ENCODE measurements around the gene ARHGAP23. TPM values are rescaled to one million over a fixed set of nuclear protein-coding genes. Genes with fewer than 3 reads are reported as not detected.

The ARHGAP23 gene
- total and polyA plus RNA-seq, 4 donors: 18.3 to 91.7 (median 39.2) TPM

DNA sequence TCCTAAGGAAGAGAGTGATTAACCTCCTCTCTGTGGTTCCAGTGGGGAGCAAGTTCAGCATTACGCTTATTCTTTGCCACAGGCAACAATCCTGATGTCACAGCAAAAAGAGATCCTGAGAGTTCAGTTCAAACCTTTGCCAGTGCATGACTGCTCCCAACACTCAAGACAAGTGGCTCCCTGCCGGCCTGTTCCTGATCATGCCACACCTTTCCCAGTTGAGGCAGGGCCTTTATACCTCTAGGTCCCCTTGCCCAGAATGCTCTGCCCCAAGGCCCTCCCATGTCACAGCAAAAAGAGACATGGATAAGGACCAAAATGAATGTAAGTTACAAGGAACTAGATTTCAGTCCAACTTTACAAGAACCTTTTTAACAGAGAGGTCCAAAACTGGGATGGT lies 31.0 kb upstream of the ARHGAP23 start:
- no peak for TF ChIP-seq CTCF (IDR thresholded peaks at IDR 0.05; ENCODE audit: control extremely low read depth, extremely low read depth)
- Histone ChIP-seq H3K9me3 (ENCODE audit: control insufficient read depth in 4 of 4, insufficient read depth in 3 of 4, low read length in 3 of 4) (no peaks in the 10 kb centered on the region), H3K9ac (ENCODE audit: insufficient read depth in 1 of 2, low read length in 2 of 2) (no peak overlapping the region), H3K4me1 (ENCODE audit: control insufficient read depth in 5 of 5, insufficient read depth in 5 of 5, low read length in 5 of 5) (peaks cover 0 to 1% (median 0%) of the 10 kb centered on the region in 5 donors), H3K36me3 (ENCODE audit: control insufficient read depth in 4 of 4, insufficient read depth in 4 of 4, low read length in 4 of 4) (peaks cover 27 to 51% (median 41%) of the 10 kb centered on the region in 4 donors), H3K4me3 (no peak overlapping the region), H3K27me3 (ENCODE audit: control insufficient read depth in 3 of 3, insufficient read depth in 3 of 3, low read length in 2 of 3) (no peaks in the 10 kb centered on the region), H3K27ac (ENCODE audit: low read depth in 1 of 2, low read length in 1 of 2) (no peak overlapping the region)
- ATAC-seq (ENCODE audit: insufficient read depth, low FRiP score): no peak
- DNase-seq: no peak
- 83 to 95% methylated on average over 2 of the region's 2 CpGs for WGBS, 2 donors

DNA sequence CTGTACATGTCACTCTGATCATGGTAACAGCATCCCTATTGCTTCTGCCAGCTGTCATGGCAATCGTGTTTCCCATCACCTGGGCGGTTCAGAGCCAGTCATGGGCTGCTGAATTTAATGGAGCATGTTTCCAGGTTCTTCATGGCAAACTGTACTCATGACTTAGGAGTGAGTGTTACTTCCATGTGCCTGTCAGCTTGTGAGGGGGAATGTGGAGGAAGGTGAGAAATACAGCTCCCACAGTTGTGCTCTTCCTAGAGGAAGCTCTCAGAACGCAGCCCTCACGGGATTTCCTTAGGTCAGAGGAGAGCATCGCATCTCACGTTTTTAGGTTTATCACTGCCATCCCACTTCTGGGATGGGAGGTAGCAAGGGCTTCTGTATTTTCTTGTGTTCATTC lies 28.0 kb upstream of the ARHGAP23 start:
- DNase-seq (no peak), ATAC-seq (ENCODE audit: insufficient read depth, low FRiP score) (no peak)
- H3K4me1 ChIP-seq (ENCODE audit: control insufficient read depth in 5 of 5, insufficient read depth in 5 of 5, low read length in 5 of 5): peaks cover 0 to 13% (median 3%) of the 10 kb centered on the region in 5 donors
- no peak overlapping the region for H3K4me3 ChIP-seq
- H3K27me3 ChIP-seq (ENCODE audit: control insufficient read depth in 3 of 3, insufficient read depth in 3 of 3, low read length in 2 of 3): no peaks in the 10 kb centered on the region
- H3K27ac ChIP-seq (ENCODE audit: low read depth in 1 of 2, low read length in 1 of 2): no peak overlapping the region
- no peak for TF ChIP-seq CTCF (IDR thresholded peaks at IDR 0.05; ENCODE audit: control extremely low read depth, extremely low read depth)
- WGBS, 2 donors: 86 to 88% methylated on average over 6 of the region's 6 CpGs
- no peak overlapping the region for H3K9ac ChIP-seq (ENCODE audit: insufficient read depth in 1 of 2, low read length in 2 of 2)
- peaks cover 26 to 41% (median 37%) of the 10 kb centered on the region in 4 donors for H3K36me3 ChIP-seq (ENCODE audit: control insufficient read depth in 4 of 4, insufficient read depth in 4 of 4, low read length in 4 of 4)
- no peaks in the 10 kb centered on the region for H3K9me3 ChIP-seq (ENCODE audit: control insufficient read depth in 4 of 4, insufficient read depth in 3 of 4, low read length in 3 of 4)

GRCh38 chr17:38401459-38401858 lies 26.8 kb upstream of the ARHGAP23 start:
- H3K4me1 ChIP-seq (ENCODE audit: control insufficient read depth in 5 of 5, insufficient read depth in 5 of 5, low read length in 5 of 5): peaks cover 0 to 13% (median 3%) of the 10 kb centered on the region in 5 donors
- no peaks in the 10 kb centered on the region for H3K9me3 ChIP-seq (ENCODE audit: control insufficient read depth in 4 of 4, insufficient read depth in 3 of 4, low read length in 3 of 4)
- TF ChIP-seq CTCF (IDR thresholded peaks at IDR 0.05; ENCODE audit: control extremely low read depth, extremely low read depth): no peak
- no peak for ATAC-seq (ENCODE audit: insufficient read depth, low FRiP score)
- peaks cover 21 to 35% (median 28%) of the 10 kb centered on the region in 4 donors for H3K36me3 ChIP-seq (ENCODE audit: control insufficient read depth in 4 of 4, insufficient read depth in 4 of 4, low read length in 4 of 4)
- no peak overlapping the region for H3K27ac ChIP-seq (ENCODE audit: low read depth in 1 of 2, low read length in 1 of 2)
- WGBS, 2 donors: 88% methylated on average over 4 of the region's 4 CpGs
- no peaks in the 10 kb centered on the region for H3K27me3 ChIP-seq (ENCODE audit: control insufficient read depth in 3 of 3, insufficient read depth in 3 of 3, low read length in 2 of 3)
- DNase-seq: no peak
- H3K4me3 ChIP-seq: no peak overlapping the region
- H3K9ac ChIP-seq (ENCODE audit: insufficient read depth in 1 of 2, low read length in 2 of 2): no peak overlapping the region

DNA sequence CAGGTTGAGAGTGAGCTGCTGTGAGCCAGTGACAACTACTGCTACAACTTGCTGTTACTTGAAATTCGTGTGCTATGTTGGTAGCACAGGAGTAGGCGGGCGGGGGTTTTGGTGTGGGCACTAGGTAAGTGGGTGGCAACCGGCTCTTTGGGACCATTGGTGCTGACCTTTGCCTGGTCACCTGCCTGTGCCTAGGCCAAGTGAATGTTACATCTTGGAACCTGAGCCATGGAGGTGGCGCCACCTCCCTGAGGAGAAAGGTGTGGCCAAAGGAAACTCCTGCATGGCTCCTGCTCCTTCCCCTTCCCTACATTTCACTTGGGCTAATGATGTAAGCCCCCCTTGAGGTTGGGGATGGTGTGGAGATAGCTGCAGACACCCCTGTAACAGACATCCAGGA lies 25.4 kb upstream of the ARHGAP23 start:
- DNase-seq (no peak), ATAC-seq (ENCODE audit: insufficient read depth, low FRiP score) (no peak)
- no peak for TF ChIP-seq CTCF (IDR thresholded peaks at IDR 0.05; ENCODE audit: control extremely low read depth, extremely low read depth)
- Histone ChIP-seq H3K9me3 (ENCODE audit: control insufficient read depth in 4 of 4, insufficient read depth in 3 of 4, low read length in 3 of 4) (no peaks in the 10 kb centered on the region), H3K27me3 (ENCODE audit: control insufficient read depth in 3 of 3, insufficient read depth in 3 of 3, low read length in 2 of 3) (no peaks in the 10 kb centered on the region), H3K4me3 (no peak overlapping the region), H3K9ac (ENCODE audit: insufficient read depth in 1 of 2, low read length in 2 of 2) (no peak overlapping the region), H3K36me3 (ENCODE audit: control insufficient read depth in 4 of 4, insufficient read depth in 4 of 4, low read length in 4 of 4) (peaks cover 16 to 24% (median 21%) of the 10 kb centered on the region in 4 donors), H3K4me1 (ENCODE audit: control insufficient read depth in 5 of 5, insufficient read depth in 5 of 5, low read length in 5 of 5) (peaks cover 0 to 13% (median 3%) of the 10 kb centered on the region in 5 donors), H3K27ac (ENCODE audit: low read depth in 1 of 2, low read length in 1 of 2) (no peak overlapping the region)
- WGBS, 2 donors: 94 to 95% methylated on average over 5 of the region's 5 CpGs
